ENCODE results near the gene S100P. TPM values are rescaled to one million over a fixed set of nuclear protein-coding genes. Genes with fewer than 3 reads are reported as not detected.

S100P gene
- total RNA-seq, 1 experiment from 2014 or later, result 365 TPM

DNA sequence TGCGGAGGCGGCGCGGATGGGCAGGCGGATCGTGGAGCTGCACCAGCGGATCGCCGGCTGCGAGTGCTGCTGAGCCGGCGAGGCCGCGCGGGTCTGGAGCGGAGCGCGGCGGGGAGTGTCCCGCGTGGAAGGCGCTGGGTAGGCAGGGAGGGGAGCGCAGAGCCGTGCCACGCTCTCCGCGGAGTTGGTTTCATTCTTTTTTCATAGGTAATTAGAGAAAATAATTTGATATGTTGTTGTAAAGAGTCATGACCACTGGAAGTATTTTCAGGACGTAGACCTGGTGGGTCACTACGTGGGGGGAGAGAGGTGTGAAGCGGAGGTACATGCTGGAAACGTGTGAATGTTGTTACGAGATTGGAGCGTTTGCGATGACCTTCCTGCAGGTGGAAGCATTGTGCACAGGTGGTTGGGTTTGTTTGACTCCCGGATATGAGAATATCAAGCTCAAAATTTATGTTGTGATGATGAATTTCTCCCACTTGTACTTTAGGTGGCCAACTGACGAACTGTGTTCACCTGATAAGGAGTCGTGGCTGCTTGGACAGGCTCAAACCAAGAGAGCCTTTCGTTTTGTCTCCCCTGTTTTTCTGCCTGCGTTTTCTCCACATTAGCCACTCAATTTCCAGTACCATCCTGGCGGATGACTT, 19.1 kb upstream of the S100P start:
- Mint-ChIP-seq H3K36me3 (ENCODE audit: insufficient read depth, unreplicated experiment) (peaks cover 39% of the 10 kb centered on the region), H3K27ac (ENCODE audit: unreplicated experiment) (peak overlapping the region; percentile 33), H3K9me3 (ENCODE audit: low read depth, unreplicated experiment) (no peaks in the 10 kb centered on the region), H3K4me1 (ENCODE audit: low read depth, unreplicated experiment) (peaks cover 23% of the 10 kb centered on the region), H3K4me3 (ENCODE audit: low read depth, unreplicated experiment) (peak overlapping the region; percentile 87), H3K27me3 (ENCODE audit: unreplicated experiment) (no peaks in the 10 kb centered on the region)
- peak; percentile 46 for DNase-seq
- TF ChIP-seq, protein P1, sequence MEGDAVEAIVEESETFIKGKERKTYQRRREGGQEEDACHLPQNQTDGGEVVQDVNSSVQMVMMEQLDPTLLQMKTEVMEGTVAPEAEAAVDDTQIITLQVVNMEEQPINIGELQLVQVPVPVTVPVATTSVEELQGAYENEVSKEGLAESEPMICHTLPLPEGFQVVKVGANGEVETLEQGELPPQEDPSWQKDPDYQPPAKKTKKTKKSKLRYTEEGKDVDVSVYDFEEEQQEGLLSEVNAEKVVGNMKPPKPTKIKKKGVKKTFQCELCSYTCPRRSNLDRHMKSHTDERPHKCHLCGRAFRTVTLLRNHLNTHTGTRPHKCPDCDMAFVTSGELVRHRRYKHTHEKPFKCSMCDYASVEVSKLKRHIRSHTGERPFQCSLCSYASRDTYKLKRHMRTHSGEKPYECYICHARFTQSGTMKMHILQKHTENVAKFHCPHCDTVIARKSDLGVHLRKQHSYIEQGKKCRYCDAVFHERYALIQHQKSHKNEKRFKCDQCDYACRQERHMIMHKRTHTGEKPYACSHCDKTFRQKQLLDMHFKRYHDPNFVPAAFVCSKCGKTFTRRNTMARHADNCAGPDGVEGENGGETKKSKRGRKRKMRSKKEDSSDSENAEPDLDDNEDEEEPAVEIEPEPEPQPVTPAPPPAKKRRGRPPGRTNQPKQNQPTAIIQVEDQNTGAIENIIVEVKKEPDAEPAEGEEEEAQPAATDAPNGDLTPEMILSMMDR (IDR thresholded peaks at IDR 0.05; ENCODE audit: unreplicated experiment), result peak; percentile 59
- intact Hi-C loops (cut with micrococcal nuclease; ENCODE audit: unreplicated experiment), result loop anchor here (2.0 kb wide), 1 partner anchor 14 kb away; no protein-coding TSS in a partner anchor
- CTCF ChIA-PET, result interaction anchor here (0.7 to 1.9 kb wide), 9 partner anchors 9 to 199 kb away, joined by 3 to 26 read pairs (median 3); partner anchors contain the start of genes BLOC1S4 and MRFAP1L1
- no TSS peak for BruUV-seq (replicated peaks)

DNA sequence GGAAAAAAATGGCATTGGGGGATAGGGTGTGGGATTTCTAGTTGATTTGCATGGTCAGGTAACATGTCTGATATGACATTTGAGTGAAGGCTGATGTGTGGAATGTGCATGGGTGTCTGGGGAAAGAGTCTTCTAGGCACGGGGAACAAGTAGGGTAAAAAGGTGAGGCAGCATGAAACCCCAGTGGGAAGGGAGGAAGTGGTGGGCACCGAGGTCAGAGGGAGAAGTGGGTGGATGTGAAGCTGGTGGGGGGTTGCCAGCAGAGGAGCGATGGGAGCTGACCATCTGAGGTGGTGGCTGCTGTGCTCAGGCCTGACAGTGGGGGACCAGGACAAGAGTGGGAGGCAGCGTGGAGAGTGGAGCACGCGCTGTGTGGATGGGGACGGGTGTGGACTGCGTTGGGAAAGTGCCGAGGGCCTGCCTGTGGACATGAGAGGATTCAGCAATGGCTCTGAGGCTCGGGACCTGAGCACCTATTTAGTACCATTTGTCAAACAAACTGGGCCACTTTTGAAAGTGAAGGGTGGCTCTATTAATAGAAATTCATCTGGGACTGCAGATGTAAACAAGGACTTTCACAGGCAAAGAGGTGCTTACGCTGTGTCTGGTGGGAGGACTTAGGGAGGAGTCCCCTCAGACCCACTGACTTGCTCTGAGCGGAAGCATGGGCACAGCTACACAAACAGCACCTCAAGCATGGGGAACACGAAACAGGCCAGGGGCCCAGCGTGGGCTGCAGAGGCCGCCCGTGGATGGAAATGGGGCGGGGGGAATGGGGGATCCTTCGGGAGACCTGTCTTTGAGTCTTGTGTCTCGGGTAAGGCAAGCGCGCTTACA, 16.7 kb upstream of the S100P start:
- CTCF ChIA-PET, result no interaction called here
- TF ChIP-seq, protein P1 (IDR thresholded peaks at IDR 0.05; ENCODE audit: unreplicated experiment), result no peak
- DNase-seq, result no peak
- no TSS peak for BruUV-seq (replicated peaks)
- no peak overlapping the region for H3K27ac Mint-ChIP-seq (ENCODE audit: unreplicated experiment)
- peaks cover 23% of the 10 kb centered on the region for H3K4me1 Mint-ChIP-seq (ENCODE audit: low read depth, unreplicated experiment)
- intact Hi-C loops (cut with micrococcal nuclease; ENCODE audit: unreplicated experiment), result no loop called here
- H3K27me3 Mint-ChIP-seq (ENCODE audit: unreplicated experiment), result no peaks in the 10 kb centered on the region
- no peaks in the 10 kb centered on the region for H3K9me3 Mint-ChIP-seq (ENCODE audit: low read depth, unreplicated experiment)
- peaks cover 43% of the 10 kb centered on the region for H3K36me3 Mint-ChIP-seq (ENCODE audit: insufficient read depth, unreplicated experiment)
- peak overlapping the region; percentile 87 for H3K4me3 Mint-ChIP-seq (ENCODE audit: low read depth, unreplicated experiment)

DNA sequence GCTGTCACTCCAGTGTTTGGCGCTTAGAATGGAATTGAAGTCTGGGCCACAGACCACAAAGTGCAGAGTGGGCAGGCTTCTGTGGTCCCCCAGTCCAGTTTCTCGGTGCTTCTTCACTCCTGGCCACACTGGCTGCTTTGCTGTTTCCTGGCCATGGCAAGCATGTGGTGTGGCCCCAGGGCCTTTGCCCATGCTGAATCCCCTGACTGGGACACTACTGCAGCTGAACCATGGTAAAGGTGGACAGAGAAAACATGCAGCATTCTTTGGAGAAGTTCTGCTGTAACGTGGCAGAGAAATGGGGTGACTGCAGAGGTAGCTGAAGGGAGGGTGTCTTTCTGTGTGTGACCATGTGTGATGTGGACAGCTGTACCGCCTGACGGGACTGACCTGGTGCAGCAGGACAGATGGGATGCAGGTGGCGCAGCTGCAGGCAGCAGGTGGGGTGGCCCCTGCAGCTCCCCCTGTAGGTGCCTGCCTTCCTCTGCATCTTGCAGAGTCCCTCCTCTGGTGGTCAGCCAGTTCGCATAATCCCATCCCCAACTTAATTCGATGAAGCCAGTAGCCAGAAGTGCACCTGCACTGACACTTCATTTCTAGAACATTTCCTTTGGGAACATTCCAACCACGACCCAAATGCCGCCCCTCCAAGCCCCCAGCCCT, 13.2 kb upstream of the S100P start:
- DNase-seq, result no peak
- CTCF ChIA-PET, result interaction anchor here (0.5 kb wide), 1 partner anchor 14 kb away, joined by 4 read pairs; no protein-coding TSS in a partner anchor
- peaks cover 24% of the 10 kb centered on the region for H3K36me3 Mint-ChIP-seq (ENCODE audit: insufficient read depth, unreplicated experiment)
- intact Hi-C loops (cut with micrococcal nuclease; ENCODE audit: unreplicated experiment), result no loop called here
- BruUV-seq (replicated peaks), result no TSS peak
- no peak overlapping the region for H3K27ac Mint-ChIP-seq (ENCODE audit: unreplicated experiment)
- no peak overlapping the region for H3K4me3 Mint-ChIP-seq (ENCODE audit: low read depth, unreplicated experiment)
- no peaks in the 10 kb centered on the region for H3K27me3 Mint-ChIP-seq (ENCODE audit: unreplicated experiment)
- peaks cover 16% of the 10 kb centered on the region for H3K4me1 Mint-ChIP-seq (ENCODE audit: low read depth, unreplicated experiment)
- TF ChIP-seq, protein P1 (IDR thresholded peaks at IDR 0.05; ENCODE audit: unreplicated experiment), result no peak
- H3K9me3 Mint-ChIP-seq (ENCODE audit: low read depth, unreplicated experiment), result no peaks in the 10 kb centered on the region

DNA sequence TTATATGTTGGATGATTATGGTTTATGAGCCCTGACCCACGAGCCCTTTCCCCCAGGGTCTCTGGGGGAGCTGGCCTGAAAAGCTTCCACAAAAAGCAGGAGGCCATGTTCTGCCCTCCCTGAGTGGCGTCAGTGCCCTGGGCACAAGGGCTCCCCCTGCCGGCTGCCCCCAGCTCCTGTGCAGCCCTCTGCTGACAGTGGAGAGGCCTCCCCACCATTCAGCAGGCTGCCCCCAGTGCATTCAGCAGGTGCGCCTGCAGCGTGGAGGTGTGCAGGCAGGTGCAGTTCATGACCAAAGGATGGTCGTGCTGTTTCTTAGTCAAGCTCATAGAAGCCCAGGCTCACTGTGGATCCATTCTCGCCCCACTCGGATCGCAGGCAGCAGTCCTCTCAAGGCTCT, 12.5 kb upstream of the S100P start:
- CTCF ChIA-PET, result interaction anchor here (0.5 kb wide), 1 partner anchor 15 kb away, joined by 4 read pairs; no protein-coding TSS in a partner anchor
- intact Hi-C loops (cut with micrococcal nuclease; ENCODE audit: unreplicated experiment), result no loop called here
- Mint-ChIP-seq H3K36me3 (ENCODE audit: insufficient read depth, unreplicated experiment) (peaks cover 21% of the 10 kb centered on the region), H3K27me3 (ENCODE audit: unreplicated experiment) (no peaks in the 10 kb centered on the region), H3K27ac (ENCODE audit: unreplicated experiment) (no peak overlapping the region), H3K4me3 (ENCODE audit: low read depth, unreplicated experiment) (no peak overlapping the region), H3K9me3 (ENCODE audit: low read depth, unreplicated experiment) (no peaks in the 10 kb centered on the region), H3K4me1 (ENCODE audit: low read depth, unreplicated experiment) (peaks cover 9% of the 10 kb centered on the region)
- TF ChIP-seq, protein P1 (IDR thresholded peaks at IDR 0.05; ENCODE audit: unreplicated experiment), result peak; percentile 38
- DNase-seq, result peak; percentile 52
- BruUV-seq (replicated peaks), result no TSS peak

All from Calu3 (cell line).